ENCODE data around the gene TIMM13. TPM values are rescaled to one million over a fixed set of nuclear protein-coding genes. Genes with fewer than 3 reads are reported as not detected.

TIMM13 gene
- total RNA-seq, 1 experiment from 2014 or later: 129 TPM

DNA sequence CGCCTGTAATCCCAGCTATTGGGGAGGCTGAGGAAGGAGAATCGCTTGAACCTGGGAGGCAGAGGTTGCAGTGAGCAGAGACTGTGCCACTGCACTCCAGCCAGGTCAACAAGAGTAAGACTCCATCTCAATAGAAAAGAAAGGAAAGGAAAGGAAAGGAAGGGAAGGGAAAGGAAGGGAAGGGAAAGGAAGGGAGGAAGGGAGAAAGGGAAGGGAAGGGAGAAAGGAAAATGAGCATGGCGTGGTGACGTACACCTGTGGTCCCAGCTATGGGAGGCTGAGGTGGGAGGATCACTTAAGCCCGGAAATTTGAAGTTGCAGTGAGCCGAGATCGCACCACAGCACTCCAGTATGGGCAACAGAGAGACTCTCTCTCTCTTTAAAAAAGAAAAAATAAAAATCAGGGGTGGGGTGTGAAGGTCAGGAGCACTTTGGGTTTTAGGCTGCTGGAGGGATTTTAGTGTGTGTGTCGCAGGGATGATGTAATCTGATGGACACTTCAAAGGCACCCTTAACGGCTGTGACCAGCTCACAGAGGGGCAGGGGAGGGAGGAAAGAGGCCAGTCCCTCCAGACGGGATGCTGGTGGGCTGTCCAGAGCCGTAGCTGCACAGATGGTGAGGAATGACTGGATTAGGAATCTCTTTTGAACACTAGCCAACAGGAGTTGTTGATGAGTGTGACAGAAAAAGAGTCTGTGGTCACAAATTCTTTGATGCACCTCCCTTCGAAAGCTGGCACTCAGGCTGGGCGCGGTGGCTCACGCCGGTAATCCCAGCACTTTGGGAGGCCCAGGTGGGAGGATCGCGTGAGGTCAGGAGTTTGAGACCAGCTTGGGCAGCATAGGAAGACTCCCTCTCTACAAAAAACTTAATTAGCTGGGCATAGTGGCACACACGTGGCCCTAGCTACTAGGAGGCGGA, 39.8 kb downstream of the TIMM13 start:
- H3K4me2 ChIP-seq (ENCODE audit: low read length): no peak overlapping the region
- H4K20me1 ChIP-seq (ENCODE audit: low read length): no peaks in the 10 kb centered on the region
- intact Hi-C loops (cut with micrococcal nuclease): no loop called here
- H3K27ac ChIP-seq (ENCODE audit: low read length): no peak overlapping the region
- TF ChIP-seq, protein P1, sequence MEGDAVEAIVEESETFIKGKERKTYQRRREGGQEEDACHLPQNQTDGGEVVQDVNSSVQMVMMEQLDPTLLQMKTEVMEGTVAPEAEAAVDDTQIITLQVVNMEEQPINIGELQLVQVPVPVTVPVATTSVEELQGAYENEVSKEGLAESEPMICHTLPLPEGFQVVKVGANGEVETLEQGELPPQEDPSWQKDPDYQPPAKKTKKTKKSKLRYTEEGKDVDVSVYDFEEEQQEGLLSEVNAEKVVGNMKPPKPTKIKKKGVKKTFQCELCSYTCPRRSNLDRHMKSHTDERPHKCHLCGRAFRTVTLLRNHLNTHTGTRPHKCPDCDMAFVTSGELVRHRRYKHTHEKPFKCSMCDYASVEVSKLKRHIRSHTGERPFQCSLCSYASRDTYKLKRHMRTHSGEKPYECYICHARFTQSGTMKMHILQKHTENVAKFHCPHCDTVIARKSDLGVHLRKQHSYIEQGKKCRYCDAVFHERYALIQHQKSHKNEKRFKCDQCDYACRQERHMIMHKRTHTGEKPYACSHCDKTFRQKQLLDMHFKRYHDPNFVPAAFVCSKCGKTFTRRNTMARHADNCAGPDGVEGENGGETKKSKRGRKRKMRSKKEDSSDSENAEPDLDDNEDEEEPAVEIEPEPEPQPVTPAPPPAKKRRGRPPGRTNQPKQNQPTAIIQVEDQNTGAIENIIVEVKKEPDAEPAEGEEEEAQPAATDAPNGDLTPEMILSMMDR (conservative IDR thresholded peaks at IDR 0.05; ENCODE audit: low read depth, low read length): no peak
- TF ChIP-seq EZH2phosphoT487 (IDR thresholded peaks at IDR 0.05; ENCODE audit: borderline replicate concordance, low read length) (no peak), EZH2 (IDR thresholded peaks at IDR 0.05; ENCODE audit: low read length, unreplicated experiment) (no peak)
- H3K36me3 ChIP-seq (ENCODE audit: low read depth, low read length): no peaks in the 10 kb centered on the region
- DNase-seq: no peak
- H3K79me2 ChIP-seq (ENCODE audit: low read length): no peaks in the 10 kb centered on the region
- no peaks in the 10 kb centered on the region for H3K27me3 ChIP-seq (ENCODE audit: low read length)
- no peaks in the 10 kb centered on the region for H3F3A ChIP-seq (ENCODE audit: low read length, unreplicated experiment)
- no peak overlapping the region for H2AFZ ChIP-seq (ENCODE audit: low read length)
- H3K9me2 ChIP-seq (replicated peaks; ENCODE audit: low read length): no peaks in the 10 kb centered on the region
- no peaks in the 10 kb centered on the region for H3K9me3 ChIP-seq (ENCODE audit: low read length)
- POLR2A ChIA-PET (ENCODE audit: unreplicated experiment): no interaction called here
- CTCF ChIA-PET: no interaction called here
- BruUV-seq (replicated peaks): no TSS peak
- ATAC-seq: no peak
- H3K4me1 ChIP-seq (ENCODE audit: insufficient read depth, low read length): 0 out of 2 replicates have a peak, but pooled peaks cover 3% of the 10 kb centered on the region
- no peak overlapping the region for H3K4me3 ChIP-seq (ENCODE audit: low read length)
- no peak overlapping the region for H3K9ac ChIP-seq (ENCODE audit: low read length)

DNA sequence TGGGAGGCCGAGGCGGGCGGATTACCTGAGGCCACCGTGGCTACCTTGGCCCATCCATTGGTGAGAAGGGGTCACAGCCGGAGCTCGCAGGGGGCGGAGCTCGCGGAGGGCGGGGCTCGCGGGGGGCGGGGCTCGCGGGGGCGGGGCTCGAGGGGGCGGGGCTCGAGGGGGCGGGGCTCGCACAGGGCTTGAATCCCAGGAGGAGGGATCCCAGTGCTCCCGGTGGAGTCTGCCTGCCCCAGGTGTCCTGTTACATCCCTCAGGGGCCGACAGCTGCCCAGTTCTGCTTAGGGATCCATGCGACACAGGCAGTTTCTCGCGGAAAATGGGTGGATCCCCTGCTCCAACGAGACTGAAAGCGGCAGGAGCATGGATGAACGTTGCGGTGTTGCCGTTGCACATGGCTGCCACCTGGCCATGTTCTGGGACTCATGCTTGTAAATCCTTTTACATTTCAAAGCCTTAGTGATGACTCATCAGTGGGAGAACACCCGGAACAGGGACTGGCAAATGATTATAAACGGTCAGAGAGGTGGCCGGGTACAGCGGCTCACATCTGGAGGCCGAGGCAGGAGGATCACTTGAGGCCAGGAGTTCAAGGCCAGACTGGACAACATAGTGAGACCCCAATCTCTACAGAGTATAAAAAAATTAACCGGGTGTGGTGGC, 42.2 kb downstream of the TIMM13 start:
- ChIA-PET POLR2A (ENCODE audit: unreplicated experiment) (interaction anchor here (0.6 kb wide), 1 partner anchor 91 kb away, joined by 5 read pairs; no protein-coding TSS in a partner anchor), CTCF (interaction anchor here (0.6 kb wide), 1 partner anchor 15 kb away, joined by 4 read pairs; no protein-coding TSS in a partner anchor)
- Histone ChIP-seq H3K79me2 (ENCODE audit: low read length) (no peaks in the 10 kb centered on the region), H3K27ac (ENCODE audit: low read length) (peak overlapping the region; percentile 87), H3K9ac (ENCODE audit: low read length) (peak overlapping the region; percentile 61), H3K27me3 (ENCODE audit: low read length) (no peaks in the 10 kb centered on the region), H3K9me2 (replicated peaks; ENCODE audit: low read length) (no peaks in the 10 kb centered on the region), H3K4me1 (ENCODE audit: insufficient read depth, low read length) (0 out of 2 replicates have a peak, but pooled peaks cover 3% of the 10 kb centered on the region), H3K4me2 (ENCODE audit: low read length) (peak overlapping the region; percentile 80), H4K20me1 (ENCODE audit: low read length) (no peaks in the 10 kb centered on the region), H3K9me3 (ENCODE audit: low read length) (no peaks in the 10 kb centered on the region), H3F3A (ENCODE audit: low read length, unreplicated experiment) (no peaks in the 10 kb centered on the region), H3K4me3 (ENCODE audit: low read length) (peak overlapping the region; percentile 59), H2AFZ (ENCODE audit: low read length) (peak overlapping the region; percentile 81), H3K36me3 (ENCODE audit: low read depth, low read length) (no peaks in the 10 kb centered on the region)
- intact Hi-C loops (cut with micrococcal nuclease): no loop called here
- ATAC-seq (peak; percentile 89), DNase-seq (peak; percentile 83)
- TF ChIP-seq, protein P1 (conservative IDR thresholded peaks at IDR 0.05; ENCODE audit: low read depth, low read length): no peak
- TF ChIP-seq EZH2phosphoT487 (IDR thresholded peaks at IDR 0.05; ENCODE audit: borderline replicate concordance, low read length) (no peak), EZH2 (IDR thresholded peaks at IDR 0.05; ENCODE audit: low read length, unreplicated experiment) (no peak)
- BruUV-seq (replicated peaks): no TSS peak

All from PC-3 (cell line).